IPS DF 6.9 (cell line): ENCODE results near the gene ARHGEF4.

ENCODE experiments used
- DNase-seq: peaks from one replicate; pipeline ENCODE4 v3.0.0-alpha.2; 2013; ENCODE audit warnings: low read depth, low spot score
- H3K27ac ChIP-seq: one replicate; pipeline ENCODE4 v1.5.1; 2013; ENCODE audit warnings: low read length, control low read depth
- H3K27me3 ChIP-seq: 2 replicates; pipeline ENCODE4 v1.6.1; 2013; ENCODE audit warnings: mild to moderate bottlenecking, low read length; ENCODE audit not compliant: control insufficient read depth, insufficient read depth
- H3K36me3 ChIP-seq: 2 replicates; pipeline ENCODE4 v1.6.1; 2013; ENCODE audit warnings: low read length; ENCODE audit not compliant: control insufficient read depth, insufficient read depth
- H3K4me1 ChIP-seq: 2 replicates; pipeline ENCODE4 v1.6.1; 2013; ENCODE audit warnings: low read length; ENCODE audit not compliant: control insufficient read depth, insufficient read depth
- H3K4me3 ChIP-seq: 2 replicates; pipeline ENCODE4 v1.5.1; 2013; ENCODE audit warnings: mild to moderate bottlenecking, low read length
- H3K9me3 ChIP-seq: 2 replicates; pipeline ENCODE4 v1.6.1; 2013; ENCODE audit warnings: low read length, inconsistent platforms; ENCODE audit not compliant: control insufficient read depth, insufficient read depth
- WGBS: extraction: QIAGEN DNeasy Blood & Tissue Kit; methylation state at CpG from one replicate; pipeline ENCODE4 v1.1.7; 2013; ENCODE audit warnings: mixed read lengths, missing lambda C conversion rate; ENCODE audit not compliant: insufficient read length, insufficient coverage; 5-methylcytosine and 5-hydroxymethylcytosine counted together

The ARHGEF4 gene

DNA sequence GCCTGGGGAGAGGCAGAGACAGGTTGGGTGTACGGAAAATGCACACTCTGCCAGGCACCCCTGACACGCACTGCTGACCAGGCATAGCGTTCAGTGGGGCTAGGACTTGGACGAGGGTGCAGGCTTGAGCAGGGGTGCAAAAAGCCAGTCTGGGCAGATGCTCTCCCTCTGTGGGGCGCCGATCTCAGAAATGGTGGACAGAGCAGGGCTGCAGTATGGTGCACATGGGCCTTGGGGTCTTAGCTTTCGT, 1.0 kb upstream of the ARHGEF4 start:
- DNase-seq: no peak
- Histone ChIP-seq H3K4me1 (peaks cover 1% of the 10 kb centered on the region; the same call in 1 of the 2 replicates), H3K9me3 (no peaks in the 10 kb centered on the region), H3K4me3 (no peak overlapping the region), H3K27me3 (peaks cover 5% of the 10 kb centered on the region), H3K36me3 (no peaks in the 10 kb centered on the region), H3K27ac (no peak overlapping the region)
- no CpG with 5 or more reads among the region's 7 CpGs for WGBS

DNA sequence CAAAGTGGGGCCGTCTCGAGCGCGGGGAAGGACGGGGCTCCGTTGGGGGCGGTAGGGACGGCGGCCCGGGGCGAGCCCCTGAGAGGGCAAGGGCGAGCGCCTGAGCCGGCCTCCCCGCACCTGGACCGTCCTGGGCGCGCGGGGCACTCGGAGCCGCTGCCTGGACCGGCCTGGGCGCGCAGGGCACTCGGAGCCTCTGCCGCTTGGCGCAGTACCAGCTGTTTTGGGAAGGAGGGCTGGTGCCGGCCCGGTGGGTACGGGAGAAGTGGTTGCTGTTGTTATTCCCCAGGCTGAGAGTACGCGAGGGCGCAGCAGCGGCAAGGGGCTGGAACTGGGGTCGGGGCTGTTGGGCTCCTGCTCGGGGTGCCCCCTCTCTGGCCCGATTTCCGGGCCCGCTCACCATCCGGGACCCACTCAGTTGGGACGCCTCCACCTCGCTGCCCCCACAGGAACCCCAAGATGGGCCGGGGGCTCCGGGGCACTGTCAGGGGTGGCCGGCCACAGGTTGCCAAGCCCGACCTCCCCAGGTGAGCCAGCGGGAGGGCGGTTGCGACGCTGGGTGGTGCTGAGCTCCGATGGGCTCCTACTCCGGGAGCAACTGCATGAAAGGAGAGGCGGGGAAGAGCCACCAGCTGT, 579 bp downstream of the ARHGEF4 start:
- no peak for DNase-seq
- H3K4me3 ChIP-seq: peak overlapping the region; percentile 62; the same call in 1 of the 2 replicates
- H3K4me1 ChIP-seq: peaks cover 1% of the 10 kb centered on the region; the same call in 1 of the 2 replicates
- H3K27ac ChIP-seq: no peak overlapping the region
- peaks cover 5% of the 10 kb centered on the region for H3K27me3 ChIP-seq
- H3K36me3 ChIP-seq: no peaks in the 10 kb centered on the region
- WGBS: no CpG with 5 or more reads among the region's 53 CpGs
- H3K9me3 ChIP-seq: no peaks in the 10 kb centered on the region

DNA sequence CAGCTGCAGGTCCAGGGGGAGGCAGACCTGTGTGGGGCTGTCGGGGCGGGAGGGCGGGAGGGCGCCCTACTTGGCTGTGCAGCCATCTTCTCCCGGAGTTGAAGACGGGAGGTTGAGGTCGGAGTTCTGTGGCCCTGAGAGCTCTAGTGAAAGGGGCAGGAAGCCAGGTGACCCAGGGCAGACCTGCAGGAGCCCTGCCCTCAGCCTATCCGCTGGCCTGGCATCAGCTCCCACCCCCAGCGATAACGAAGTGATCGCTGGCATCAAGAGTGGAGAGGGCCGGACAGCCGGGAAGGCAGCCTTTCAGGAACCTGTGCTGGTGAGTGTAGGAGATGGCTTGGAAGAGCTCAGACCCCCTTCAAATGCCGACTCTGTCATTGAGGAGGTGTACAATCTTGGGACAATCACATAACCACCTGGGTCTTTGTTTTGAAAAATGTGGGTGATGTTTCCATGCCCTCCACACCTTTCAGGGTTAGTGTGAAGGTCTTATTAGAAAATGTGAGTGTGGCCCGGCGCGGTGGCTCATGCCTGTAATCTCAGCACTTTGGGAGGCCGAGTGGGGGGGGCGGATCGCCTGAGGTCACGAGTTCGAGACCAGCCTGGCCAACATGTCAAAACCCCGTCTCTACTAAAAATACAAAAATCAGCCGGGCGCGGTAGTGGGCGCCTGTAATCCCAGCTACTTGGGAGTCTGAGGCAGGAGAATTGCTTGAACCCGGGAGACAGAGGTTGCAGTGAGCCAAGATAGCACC, 1.3 kb downstream of the ARHGEF4 start:
- no peaks in the 10 kb centered on the region for H3K9me3 ChIP-seq
- peaks cover 1% of the 10 kb centered on the region; the same call in 1 of the 2 replicates for H3K4me1 ChIP-seq
- DNase-seq: no peak
- WGBS: no CpG with 5 or more reads among the region's 28 CpGs
- H3K36me3 ChIP-seq: no peaks in the 10 kb centered on the region
- no peak overlapping the region for H3K27ac ChIP-seq
- peak overlapping the region; percentile 62; the same call in 1 of the 2 replicates for H3K4me3 ChIP-seq
- peaks cover 5% of the 10 kb centered on the region for H3K27me3 ChIP-seq

DNA sequence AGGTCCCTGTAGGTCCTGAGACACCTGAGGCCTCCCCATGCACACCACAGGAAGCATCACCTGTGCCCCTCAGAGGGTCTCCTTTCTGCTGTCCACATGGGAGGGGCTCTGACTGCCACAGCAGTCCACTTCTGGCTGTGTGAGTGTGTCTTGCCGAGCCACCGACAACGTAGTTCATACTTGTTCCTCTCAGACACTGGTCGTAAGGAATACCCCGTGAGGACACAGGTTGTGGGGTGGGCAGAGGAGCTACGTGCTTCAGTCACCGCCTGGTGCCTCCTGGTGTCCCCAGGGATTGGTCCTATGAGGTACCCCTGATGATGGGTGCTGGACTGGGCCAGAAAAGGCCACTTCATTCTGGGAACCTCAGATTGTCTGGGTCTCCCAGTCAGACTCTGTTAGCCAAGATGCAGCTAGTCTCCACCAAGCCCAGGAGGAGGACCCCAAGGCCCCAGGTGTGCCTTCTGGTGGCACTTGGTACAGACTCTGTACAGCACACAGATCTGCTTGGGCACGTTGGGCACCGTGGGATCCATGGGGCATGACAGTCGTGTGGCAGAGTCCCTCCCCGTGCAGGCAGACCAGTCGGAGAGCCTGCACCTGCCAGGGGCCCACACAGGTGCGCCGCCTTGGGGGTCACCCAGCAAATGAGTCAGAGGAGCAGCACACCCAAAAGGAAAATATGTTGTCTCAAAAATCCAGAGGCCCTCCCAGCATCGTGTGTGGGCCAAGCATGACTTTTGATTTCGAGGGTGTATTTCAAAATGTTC, 2.5 kb downstream of the ARHGEF4 start:
- DNase-seq: no peak
- no peak overlapping the region for H3K27ac ChIP-seq
- no peaks in the 10 kb centered on the region for H3K9me3 ChIP-seq
- H3K4me1 ChIP-seq: peaks cover 4% of the 10 kb centered on the region
- H3K4me3 ChIP-seq: no peak overlapping the region
- WGBS: no CpG with 5 or more reads among the region's 16 CpGs
- no peaks in the 10 kb centered on the region for H3K36me3 ChIP-seq
- H3K27me3 ChIP-seq: peaks cover 5% of the 10 kb centered on the region

DNA sequence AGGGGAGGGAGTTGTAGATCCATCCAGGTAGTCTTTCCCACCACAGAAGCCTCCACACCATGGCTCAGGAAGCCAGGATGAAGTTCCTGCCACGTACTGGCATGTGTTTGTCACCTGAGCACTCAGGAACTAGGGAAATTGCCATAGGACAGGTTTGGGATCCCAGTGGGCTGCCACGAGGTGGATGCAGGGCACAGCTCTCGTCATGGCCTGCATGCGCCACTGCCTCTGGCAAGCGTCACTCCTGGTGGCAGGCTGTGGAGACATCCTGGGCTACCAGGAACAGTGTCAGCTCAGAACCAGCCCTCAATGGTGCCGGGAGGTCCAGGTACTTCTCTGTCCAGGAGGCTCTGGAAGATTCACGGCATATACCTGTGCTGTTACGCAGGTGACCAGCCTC, 3.8 kb downstream of the ARHGEF4 start:
- DNase-seq: no peak
- H3K27me3 ChIP-seq: peaks cover 5% of the 10 kb centered on the region
- H3K4me1 ChIP-seq: peaks cover 4% of the 10 kb centered on the region
- WGBS: no CpG with 5 or more reads among the region's 8 CpGs
- no peak overlapping the region for H3K27ac ChIP-seq
- no peaks in the 10 kb centered on the region for H3K36me3 ChIP-seq
- no peak overlapping the region for H3K4me3 ChIP-seq
- H3K9me3 ChIP-seq: no peaks in the 10 kb centered on the region

DNA sequence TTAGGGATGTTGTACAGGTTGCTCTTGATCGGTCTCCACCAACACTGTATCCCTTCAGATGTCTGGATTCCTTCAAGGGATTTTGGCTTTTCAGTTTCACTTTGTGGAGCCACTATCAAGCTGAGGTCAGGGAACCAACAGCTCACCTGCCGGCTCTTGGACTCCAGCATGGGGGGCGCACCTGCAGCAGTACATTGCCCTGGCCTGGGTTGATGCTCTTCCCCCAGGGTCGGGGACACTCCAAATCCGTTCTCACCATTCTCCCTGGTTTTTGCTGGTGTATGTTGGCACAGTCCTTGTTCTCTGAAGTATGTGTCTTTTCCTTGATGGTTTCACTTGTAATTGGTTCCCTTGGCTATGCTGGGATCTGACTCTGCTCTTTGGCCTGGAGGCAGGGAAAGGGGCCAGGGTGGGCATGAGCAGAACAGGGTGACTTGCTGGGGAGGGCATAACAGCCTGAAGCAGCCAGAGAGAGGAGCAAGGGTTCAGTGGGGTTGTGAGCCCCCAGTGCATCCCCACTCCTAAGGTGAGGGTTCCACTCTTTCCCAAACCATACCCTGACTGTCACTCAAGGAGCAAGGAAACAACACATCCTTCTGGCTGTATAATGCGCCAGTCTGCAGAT, 5.1 kb downstream of the ARHGEF4 start:
- no CpG with 5 or more reads among the region's 6 CpGs for WGBS

DNA sequence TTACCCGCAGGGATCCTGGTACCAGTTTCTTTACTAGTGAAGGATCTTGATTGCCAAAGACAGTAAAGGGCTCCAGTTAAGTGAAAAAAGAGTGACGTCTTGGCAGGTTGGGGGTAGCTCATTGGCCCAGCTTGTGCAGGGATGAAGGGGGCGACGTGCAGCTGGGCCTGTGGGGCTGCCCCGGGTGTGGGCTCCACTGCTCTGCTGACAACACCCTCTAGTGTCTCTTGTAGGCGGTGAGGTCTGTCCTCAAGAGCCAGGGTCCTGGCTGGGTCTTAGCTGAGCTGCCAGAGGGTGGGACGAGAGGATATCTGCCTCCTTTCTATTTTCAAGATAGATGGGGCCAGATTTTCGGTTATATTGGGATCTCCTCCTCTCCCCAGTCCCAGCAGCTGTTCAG, 6.1 kb downstream of the ARHGEF4 start:
- DNase-seq: no peak
- Histone ChIP-seq H3K4me3 (no peak overlapping the region), H3K9me3 (no peaks in the 10 kb centered on the region), H3K27me3 (peaks cover 4% of the 10 kb centered on the region), H3K36me3 (no peaks in the 10 kb centered on the region), H3K27ac (no peak overlapping the region), H3K4me1 (peaks cover 6% of the 10 kb centered on the region)
- WGBS: no CpG with 5 or more reads among the region's 8 CpGs

More for the DNA sequence above, 5.1 kb downstream of the ARHGEF4 start:
- no peak overlapping the region for H3K4me3 ChIP-seq
- H3K9me3 ChIP-seq: no peaks in the 10 kb centered on the region
- DNase-seq: no peak
- no peaks in the 10 kb centered on the region for H3K36me3 ChIP-seq
- H3K27ac ChIP-seq: no peak overlapping the region
- peaks cover 5% of the 10 kb centered on the region for H3K27me3 ChIP-seq
- peaks cover 4% of the 10 kb centered on the region for H3K4me1 ChIP-seq

DNA sequence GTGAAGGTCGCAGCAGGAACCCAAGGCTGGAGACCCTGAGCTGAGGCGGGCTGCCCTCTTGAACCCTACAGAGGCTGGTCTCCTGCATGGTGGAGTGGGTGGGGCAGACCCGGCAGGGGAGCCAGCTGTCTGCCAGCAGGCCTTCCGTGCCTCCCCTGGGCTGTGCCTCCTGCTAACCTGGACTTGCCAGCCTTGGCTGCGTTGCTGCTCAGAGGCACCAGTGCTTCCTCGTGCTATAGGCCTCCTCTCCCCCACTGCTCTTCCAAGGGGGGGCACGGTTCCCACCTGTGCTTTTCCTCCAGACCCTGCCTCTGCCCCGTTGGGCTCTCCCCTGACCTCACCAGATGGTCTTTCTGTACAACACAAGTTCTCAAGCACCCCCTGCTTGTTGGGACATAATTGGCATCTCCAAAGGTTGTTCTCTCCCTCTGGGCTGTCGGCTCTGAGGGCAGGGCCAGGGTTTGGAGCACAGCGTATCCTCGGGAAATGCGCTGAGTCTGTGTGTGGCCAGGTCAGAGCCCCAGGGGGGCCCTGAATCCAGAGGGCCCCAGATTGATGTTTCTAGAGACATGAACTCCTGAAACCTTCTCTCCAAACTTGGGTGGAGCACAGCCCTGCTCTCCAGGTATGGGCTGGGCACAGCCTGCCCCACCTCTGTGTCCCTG, 6.7 kb downstream of the ARHGEF4 start:
- no CpG with 5 or more reads among the region's 12 CpGs for WGBS
- 0 out of 2 replicates have a peak, but pooled peaks cover 1% of the 10 kb centered on the region for H3K27me3 ChIP-seq
- H3K4me1 ChIP-seq: peaks cover 4% of the 10 kb centered on the region; the same call in 1 of the 2 replicates

DNA sequence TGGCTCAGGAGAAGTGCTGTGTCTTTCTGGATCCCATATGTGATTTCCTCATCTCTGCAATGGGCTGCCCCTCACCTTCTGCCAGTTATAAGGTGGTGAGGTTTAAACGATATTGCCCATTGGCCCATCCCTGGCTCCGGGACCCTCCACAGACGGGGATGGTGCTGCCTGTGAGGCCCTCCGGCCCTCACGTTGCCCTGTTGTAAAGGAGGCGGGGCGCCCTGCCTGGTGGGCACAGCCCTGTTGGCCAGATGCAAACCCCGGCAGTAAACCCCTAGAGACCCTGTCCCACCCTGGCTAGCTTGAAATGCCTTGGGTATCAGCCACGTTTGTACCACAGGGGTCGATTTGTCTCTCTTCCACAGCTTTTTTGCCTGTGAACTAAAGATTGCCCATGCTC, 7.4 kb downstream of the ARHGEF4 start:
- Histone ChIP-seq H3K36me3 (no peaks in the 10 kb centered on the region), H3K9me3 (no peaks in the 10 kb centered on the region), H3K27me3 (no peaks in the 10 kb centered on the region), H3K4me3 (no peak overlapping the region), H3K4me1 (peaks cover 4% of the 10 kb centered on the region; the same call in 1 of the 2 replicates), H3K27ac (no peak overlapping the region)
- DNase-seq: no peak
- no CpG with 5 or more reads among the region's 10 CpGs for WGBS

More for the DNA sequence above, 6.7 kb downstream of the ARHGEF4 start:
- no peak overlapping the region for H3K27ac ChIP-seq
- no peaks in the 10 kb centered on the region for H3K9me3 ChIP-seq
- no peak overlapping the region for H3K4me3 ChIP-seq
- DNase-seq: no peak
- H3K36me3 ChIP-seq: no peaks in the 10 kb centered on the region
